ENCODE data around the gene ATN1.
"Not testable (repeated sequence)": the region's sequence is repeated elsewhere in the genome, so short reads cannot be mapped to it uniquely, and the experiment has no call there.

The ATN1 gene, protein sequence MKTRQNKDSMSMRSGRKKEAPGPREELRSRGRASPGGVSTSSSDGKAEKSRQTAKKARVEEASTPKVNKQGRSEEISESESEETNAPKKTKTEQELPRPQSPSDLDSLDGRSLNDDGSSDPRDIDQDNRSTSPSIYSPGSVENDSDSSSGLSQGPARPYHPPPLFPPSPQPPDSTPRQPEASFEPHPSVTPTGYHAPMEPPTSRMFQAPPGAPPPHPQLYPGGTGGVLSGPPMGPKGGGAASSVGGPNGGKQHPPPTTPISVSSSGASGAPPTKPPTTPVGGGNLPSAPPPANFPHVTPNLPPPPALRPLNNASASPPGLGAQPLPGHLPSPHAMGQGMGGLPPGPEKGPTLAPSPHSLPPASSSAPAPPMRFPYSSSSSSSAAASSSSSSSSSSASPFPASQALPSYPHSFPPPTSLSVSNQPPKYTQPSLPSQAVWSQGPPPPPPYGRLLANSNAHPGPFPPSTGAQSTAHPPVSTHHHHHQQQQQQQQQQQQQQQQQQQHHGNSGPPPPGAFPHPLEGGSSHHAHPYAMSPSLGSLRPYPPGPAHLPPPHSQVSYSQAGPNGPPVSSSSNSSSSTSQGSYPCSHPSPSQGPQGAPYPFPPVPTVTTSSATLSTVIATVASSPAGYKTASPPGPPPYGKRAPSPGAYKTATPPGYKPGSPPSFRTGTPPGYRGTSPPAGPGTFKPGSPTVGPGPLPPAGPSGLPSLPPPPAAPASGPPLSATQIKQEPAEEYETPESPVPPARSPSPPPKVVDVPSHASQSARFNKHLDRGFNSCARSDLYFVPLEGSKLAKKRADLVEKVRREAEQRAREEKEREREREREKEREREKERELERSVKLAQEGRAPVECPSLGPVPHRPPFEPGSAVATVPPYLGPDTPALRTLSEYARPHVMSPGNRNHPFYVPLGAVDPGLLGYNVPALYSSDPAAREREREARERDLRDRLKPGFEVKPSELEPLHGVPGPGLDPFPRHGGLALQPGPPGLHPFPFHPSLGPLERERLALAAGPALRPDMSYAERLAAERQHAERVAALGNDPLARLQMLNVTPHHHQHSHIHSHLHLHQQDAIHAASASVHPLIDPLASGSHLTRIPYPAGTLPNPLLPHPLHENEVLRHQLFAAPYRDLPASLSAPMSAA (N-terminal part only)

DNA sequence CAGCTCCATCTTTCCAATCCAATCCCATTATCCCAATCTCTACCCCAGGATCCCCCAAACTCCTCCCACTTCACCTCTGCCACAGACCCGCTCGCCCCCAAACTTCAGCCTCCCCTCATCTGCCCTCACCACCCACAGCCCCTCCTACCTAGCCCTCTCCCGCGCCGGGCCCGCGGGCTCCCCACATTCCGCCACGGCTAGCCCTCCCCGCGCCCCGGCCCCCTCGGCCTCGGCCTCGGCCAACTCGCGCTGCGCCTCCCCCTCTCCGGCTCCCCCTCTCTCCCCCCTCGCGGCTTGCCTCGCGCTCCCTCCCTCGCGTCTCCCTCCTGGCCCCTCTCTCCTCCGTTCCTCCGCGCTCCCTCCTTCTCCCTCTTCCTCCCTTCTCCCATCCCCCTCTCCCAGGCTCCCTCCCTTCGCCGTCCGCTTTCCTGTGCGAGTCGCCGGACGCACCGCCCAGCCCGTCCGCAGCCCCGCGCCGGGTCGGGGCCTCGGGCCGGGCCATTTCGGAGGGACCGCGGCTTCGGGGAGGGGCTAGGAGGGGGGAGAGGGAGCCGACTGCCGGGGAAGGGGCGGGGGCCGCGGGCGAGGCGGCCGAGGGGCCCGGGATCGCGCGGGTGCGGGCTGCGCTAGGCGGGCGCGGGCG is at the start of gene ATN1:
Gene ATN1 (plus strand): TSS at position 581 of the 643 bp plus-strand sequence. CDS start 6,043 bp downstream, outside the sequence.
- DNase-seq, result peak; percentile 40 to 43

DNA sequence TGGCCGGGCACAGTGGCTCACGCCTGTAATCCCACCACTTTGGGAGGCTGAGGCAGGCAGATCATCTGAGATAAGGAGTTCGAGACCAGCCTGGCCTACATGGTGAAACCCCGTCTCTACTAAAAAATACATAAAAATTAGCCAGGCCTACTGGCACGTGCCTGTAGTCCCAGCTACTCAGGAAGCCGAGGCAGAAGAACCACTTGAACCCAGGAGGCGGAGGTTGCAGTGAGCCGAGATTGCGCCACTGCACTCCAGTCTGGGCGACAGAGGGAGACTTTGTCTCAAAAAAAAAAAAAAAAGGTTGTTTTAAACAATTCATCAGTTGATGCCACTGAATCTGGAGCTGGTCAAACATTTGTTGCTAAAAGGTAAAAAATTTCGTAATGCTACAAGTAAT is 47.9 kb upstream of the ATN1 start:
- not testable (repeated sequence) for DNase-seq

DNA sequence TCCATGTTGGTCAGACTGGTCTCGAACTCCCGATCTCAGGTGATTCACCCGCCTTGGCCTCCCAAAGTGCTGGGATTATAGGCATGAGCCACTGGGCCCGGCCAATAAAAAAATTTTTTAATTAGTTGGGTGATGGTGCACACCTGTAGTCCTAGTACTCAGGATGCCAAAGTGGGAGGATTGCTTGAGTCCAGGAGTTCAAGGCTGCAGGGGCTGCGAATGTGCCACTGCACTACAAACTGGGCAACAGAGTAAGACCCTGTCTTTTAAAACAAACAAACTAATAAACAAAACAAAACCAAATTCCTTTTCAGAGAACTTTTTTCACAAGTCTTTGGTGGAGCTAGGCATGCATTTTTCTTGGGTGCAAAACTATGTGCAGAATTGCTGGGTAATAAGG is 44.5 kb upstream of the ATN1 start:
- no peak for DNase-seq

DNA sequence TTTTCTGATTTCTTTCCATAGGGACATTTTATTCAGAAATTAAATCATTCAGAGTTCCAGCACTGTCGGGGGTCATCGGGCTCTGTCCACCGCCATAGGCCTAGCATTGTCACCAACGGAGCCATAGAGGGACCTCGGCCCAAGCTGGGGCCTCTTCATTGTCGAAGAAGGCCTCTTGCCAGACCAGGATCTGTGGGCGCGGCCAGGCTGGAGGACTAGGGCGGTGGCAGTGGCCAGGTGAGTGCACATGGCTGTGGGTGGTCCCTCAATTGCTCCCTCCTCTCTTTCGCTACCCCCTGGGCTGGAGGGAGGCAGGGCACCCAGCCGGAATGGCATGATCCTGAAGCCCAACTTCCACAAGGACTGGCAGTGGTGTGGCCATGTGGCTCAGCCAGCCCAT is 44.1 kb upstream of the ATN1 start:
- no peak for DNase-seq

DNA sequence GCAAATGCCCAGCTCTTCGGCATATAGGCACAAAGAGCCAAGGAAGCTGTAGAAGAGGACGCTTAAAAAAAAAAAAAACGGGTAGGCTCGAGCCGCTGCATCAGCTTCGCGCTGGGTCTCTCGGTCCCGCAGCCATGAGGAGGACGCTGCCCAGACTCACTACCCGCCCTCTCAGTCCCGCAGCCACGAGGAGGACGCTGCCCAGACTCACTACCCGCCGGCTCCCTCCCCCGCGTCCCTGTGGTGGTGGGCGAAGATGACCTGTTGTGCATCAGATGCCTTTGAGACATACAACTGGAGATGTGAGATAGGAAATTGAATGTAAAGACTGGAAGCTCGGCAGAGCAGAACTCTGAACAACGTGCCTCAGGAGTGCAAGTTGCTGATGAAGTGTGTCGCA is 43.2 kb upstream of the ATN1 start:
- no peak for DNase-seq

DNA sequence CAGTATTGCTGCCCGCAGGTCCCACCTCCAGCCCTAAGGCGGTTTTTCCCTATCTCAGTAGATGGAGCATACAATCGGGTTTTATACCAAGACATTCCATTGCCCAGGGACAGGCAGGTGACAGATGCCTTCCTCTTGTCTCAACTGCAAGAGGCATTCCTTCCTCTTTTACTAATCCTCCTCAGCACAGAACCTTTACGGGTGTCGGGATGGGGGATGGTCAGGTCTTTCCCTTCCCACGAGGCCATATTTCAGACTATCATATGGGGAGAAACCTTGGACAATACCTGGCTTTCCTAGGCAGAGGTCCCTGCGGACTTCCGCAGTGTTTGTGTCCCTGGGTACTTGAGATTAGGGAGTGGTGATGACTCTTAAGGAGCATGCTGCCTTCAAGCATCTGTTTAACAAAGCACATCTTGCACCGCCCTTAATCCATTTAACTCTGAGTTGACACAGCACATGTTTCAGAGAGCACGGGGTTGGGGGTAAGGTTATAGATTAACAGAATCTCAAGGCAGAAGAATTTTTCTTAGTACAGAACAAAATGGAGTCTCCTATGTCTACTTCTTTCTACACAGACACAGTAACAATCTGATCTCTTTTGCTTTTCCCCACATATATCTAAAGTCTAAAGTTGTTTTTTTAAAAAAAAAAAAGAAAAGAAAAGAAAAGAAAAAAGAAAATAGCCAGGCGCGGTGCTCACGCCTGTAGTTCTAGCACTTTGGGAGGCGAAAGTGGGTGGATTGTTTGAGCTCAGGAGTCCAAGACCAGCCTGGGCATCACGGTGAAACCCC is 41.4 kb upstream of the ATN1 start:
- DNase-seq, result not testable (repeated sequence)

DNA sequence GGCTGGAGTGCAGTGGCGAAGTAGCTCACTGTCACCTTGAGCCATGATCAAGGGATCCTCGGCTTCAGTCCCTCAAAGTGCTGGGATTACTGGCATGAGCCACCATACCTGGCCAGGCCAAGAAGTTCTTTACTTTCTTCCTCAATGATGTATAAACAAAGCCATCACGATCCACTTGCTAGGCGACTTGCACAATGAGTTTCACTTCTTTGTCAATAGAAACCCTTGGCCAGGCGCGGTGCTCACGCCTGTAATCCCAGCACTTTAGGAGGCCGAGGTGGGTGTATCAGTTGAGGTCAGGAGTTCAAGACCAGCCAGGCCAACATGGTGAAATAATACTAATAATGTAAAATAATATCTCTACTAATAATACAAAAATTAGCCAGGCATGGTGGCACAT is 40.3 kb upstream of the ATN1 start:
- no peak for DNase-seq

DNA sequence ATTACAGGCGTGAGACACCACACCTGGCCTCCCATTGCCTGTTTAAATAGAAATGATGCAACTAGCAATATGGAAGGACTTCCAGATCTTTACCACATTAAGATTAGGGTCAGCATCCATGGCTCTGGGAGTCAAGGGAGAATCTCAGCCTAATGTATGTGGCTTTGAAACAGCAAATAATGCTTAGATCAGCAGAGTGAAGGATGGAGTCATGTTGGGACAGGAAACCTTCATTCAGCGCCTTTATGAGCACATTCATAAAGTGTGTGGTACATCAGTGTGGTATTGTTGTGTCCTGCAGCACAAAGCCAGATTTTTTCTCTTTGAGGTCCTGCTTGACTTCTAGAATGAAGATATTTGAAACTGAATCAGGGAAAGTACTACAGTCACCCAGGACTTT is 39.4 kb upstream of the ATN1 start:
- no peak for DNase-seq

DNA sequence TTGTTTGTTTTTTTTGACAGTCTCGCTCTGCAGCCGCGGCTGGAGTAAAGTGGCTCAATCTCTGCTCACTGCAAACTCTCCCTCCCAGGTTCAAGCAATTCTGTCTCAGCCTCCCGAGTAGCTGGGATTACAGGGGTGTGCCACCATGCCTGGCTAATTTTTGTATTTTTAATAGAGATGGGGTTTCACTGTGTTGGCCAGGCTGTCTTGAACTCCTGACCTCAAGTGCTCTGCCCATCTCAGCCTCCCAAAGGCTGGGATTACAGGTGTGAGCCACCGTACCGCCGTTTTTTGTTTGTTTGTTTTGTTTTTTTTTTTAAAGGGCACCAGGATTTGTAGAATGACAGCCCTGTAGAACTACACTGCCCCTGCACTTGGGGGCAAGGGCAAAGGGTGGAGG is 39.0 kb upstream of the ATN1 start:
- DNase-seq, result not testable (repeated sequence)

DNA sequence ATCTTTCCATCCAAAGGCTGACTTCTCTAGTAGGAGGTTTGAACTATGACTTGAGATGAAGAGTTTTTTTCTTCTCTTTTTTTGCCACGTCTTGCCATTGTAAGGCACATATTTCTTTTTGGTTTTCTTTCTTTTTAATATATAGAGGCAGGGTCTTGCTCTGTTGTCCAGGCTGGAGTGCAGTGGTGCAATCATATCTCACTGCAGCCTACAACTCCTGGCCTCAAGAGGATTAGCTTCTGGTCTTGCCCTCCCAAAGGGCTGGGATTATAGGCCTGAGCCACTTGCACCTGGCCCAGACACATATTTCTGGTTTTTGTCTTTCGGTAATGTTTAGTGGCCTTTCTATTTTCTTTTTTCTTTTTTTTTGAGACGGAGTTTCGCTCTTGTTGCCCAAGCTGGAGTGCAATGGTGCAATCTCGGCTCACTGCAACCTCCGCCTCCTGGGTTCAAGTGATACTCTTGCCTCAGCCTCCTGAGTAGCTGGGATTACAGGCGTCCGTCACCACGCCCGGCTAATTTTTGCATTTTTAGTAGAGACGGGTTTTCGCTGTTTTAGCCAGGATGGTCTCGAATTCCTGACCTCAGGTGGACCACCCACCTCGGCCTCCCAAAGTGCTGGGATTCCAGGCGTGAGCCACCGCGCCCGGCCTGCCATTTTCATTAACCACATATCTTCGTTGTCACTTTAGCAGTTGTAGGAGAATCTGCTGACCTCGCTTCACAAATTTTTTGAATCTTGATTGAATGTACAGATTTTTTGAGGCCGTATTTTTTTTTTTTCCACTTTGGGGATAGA is 37.8 kb upstream of the ATN1 start:
- not testable (repeated sequence) for DNase-seq

DNA sequence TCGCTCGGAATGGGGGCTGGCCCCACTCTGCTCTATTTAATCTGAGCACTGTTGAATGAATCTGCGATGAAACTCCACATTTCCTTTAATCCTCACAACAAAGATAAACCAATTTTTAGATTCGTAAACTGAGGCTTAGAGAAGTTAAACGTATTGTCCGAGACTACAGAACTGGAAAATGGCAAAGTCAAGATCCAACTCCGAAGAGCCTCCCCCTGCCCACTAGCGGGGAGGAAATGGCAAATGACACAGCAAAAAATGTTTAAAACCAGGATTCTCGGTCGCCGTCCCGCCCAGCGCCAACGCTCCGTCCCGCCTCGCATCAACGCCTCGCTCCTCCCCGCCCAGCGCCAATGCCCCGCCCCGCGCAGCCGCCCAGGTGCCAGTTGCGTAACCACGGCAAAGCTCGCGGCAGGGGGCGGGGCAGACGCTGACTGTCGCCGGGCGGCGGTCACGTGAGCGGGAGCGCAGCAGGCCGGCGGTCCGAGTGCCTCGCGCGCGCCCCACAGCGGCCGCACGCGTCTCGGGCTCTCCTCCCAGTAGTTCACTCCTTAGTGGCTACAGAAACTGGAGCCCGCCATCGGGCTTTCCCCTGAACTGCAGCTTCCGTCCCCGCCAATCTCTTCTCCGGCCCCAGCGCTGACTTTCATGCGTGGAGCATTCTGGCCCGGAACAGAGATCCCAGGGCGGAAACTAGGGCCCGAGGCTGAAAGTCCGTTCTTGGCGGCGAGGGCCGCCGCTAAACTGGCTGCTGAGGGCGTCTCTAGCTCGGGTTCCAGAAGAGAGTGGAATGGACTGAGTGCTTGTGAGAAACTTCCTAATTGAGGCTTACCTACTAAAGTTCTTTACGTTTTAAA is 36.7 kb upstream of the ATN1 start:
- DNase-seq, result peak; percentile 99

DNA sequence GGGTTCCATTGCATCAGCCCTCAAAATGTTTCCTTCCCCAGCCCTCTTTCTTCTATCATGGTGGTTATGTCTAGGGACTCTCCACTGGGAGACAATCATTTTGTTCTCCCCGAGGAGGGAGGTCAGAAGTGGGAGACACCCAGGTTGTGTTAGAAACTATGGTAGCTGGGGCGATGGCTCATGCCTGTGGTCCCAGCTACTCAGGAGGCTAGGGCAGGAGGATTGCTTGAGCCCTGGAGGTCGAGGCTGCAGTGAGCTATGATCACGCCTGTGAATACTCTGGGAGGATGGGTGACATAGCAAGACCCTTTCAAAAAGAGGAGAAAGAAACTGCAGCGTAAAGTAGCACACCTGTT is 36.1 kb upstream of the ATN1 start:
- no peak for DNase-seq

DNA sequence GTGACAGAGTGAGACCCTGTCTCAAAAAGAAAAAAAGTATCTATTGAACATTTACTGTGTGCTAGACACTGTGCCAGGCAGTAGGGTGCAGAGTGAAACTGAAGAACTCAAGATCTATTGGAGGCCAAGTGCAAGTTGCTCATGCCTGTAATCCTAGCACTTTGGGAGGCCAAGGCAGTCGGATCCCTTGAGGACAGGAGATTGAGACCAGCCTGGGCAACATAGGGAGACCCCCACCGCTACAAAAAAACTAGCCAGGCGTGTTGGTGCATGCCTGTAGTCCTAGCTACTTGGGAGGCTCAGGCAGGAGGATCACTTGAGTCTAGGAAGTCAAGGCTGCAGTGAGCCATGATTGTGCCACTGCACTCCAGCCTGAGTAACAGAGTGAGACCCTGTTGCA is 35.1 kb upstream of the ATN1 start:
- DNase-seq, result not testable (repeated sequence)

DNA sequence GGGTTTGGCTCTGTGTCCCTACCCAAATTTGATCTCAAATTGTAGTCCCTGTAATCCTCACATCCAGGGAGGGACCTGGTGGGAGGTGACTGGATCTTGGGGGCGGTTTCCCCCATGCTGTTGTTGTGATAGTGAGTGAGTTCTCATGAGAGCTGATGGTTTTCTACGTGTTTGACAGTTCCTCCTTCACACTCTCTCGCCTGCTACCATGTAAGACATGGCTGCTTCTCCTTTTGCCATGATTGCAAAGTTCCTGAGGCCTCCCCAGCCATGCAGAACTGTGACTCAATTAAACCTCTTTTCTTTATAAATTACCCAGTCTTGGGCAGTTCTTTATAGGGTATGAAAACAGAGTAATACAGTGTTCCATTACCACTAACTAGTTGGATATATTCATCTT is 33.4 kb upstream of the ATN1 start:
- DNase-seq, result no peak

DNA sequence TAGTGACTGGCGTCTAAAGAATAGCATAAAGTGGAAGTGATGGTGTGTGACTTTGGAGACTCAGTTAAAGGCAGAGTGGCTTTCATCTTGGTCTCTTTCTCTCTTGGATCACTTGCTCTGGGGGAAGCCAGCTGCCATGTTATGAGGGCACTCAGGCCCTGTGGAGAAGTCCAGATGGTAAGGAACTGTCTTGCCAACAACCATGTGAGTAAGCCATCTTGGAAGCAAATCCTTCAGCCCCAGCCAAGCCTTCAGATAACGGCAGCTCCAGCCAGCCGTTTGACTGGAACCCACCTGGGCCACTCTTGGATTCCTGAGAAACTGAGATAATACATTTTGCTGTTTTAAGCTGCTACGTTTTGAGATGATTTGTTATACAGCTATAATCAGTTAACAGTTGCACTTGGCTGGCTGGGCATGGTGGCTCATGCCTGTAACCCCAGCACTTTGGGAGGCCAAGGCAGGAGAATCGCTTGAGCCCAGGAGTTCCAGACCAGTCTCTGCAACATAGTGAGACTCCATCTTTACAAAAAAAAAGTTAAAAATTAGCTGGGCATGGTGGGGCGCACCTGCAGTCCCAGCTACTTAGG is 30.8 kb upstream of the ATN1 start:
- DNase-seq, result no peak

DNA sequence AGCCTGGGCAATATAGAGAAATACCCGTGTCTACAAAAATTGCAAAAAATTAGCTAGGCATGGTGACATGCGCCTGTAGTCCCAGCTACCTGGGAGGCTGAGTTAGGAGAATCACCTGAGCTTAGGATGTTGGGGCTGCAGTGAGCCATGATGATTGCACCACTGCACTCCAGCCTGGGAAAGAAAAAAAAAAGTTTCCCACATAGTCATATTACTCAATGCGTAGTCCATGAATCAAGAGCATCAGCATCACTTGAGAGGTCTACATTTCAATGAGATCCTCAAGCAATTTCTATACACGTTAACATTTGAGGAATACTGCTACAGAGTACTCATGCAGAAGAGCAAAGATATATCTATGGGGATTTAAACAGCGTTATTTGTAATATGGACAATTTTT is 28.3 kb upstream of the ATN1 start:
- no peak for DNase-seq

DNA sequence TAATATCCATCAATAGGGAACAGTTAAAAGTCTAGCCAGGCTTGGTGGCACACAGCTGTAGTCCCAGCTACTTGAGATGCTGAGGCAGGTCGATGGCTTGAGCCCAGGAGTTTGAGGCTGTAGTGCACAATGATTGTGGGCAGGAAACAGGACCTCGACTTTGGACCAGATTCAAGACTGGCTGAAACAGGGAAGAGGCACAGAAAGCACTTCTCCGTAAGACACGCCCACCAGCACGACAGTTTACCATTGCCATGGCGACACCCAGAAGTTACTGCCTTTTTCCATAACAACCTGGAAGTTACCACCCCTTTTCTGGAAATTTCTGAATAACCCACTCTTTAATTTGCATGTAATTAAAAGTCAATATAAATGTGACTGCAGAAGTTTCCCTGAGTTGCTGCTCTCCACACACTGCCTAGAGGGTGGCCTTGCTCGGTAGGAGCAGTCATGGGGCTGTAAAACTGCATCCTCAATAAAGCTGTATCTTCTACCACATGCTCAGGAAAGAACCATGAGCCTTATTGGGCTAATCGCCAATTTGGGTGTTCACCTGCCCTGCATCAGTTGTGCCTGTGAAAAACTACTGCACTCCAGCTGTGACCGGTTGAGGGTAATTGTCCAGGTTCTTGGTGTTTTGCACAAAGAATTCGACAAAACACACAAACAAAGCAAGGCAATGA is 27.8 kb upstream of the ATN1 start:
- peak; percentile 32 to 35 for DNase-seq

DNA sequence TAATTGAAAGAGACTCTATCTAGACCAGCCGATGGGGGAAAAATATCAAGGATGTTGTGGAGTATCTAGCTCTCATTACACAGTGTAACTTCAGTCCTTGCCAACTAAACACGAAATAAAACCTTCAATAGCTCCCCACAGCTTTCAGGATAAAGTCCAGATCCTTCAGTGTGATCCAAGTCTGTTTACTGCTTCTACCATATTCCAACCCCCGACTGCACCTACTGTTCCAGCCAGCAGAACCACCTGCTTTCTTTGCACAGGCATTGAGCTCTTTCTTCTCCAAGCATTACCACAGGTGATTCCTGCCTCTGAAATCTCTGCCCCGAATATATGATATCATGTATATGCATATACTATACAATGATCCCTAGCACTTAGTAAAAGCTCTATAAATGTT is 25.3 kb upstream of the ATN1 start:
- no peak for DNase-seq

DNA sequence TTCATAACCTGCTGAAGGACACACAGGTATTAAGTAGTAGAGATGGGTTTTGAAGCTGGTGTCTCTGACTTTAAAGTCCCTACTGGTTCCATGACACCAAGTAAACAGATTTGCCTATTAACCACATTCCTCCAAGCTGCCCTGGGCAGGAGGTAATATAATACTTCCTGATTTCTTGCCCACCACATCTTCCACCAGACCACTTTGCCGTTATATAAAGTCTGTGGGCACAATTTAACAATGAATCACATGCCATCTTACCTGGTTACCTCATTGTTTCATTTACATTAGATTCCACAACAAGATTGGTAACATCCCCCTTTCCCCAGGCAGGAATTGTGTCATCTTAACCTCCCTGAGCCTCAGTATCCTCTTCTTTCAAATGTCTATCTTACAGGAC is 24.0 kb upstream of the ATN1 start:
- no peak for DNase-seq
